Ovary (tissue), 9 donors: ENCODE measurements around the gene MMAB. TPM values are rescaled to one million over a fixed set of nuclear protein-coding genes. Genes with fewer than 3 reads are reported as not detected.

Source experiments
- DNase-seq, 5 donors: peaks; one replicate each; pipeline ENCODE4 v3.0.0-alpha.2; 2019 to 2020
- H3K27ac ChIP-seq, 2 donors: fragments of 200-600 bp; one replicate each; pipeline versions ENCODE4 v1.5.1 to v1.8.0; 2019 to 2022
- H3K27me3 ChIP-seq: fragments of 200-600 bp; one replicate; pipeline ENCODE4 v1.8.0; 2022
- H3K36me3 ChIP-seq: fragments of 200-600 bp; sonication (generic); one replicate; pipeline ENCODE4 v1.5.1; 2019
- H3K4me1 ChIP-seq: one replicate; pipeline ENCODE4 v1.8.1; 2013; ENCODE audit warnings: mild to moderate bottlenecking, moderate library complexity; ENCODE audit not compliant: insufficient read depth
- H3K4me3 ChIP-seq: fragments of 200-600 bp; sonication (generic); one replicate; pipeline ENCODE4 v1.5.1; 2017
- H3K9me3 ChIP-seq, 2 donors: fragments of 200-600 bp in 1 of 2; sonication (generic) in 1 of 2; one replicate each; pipeline versions ENCODE4 v1.5.1 to v1.8.1; 2013 to 2019; ENCODE audit warnings: mild to moderate bottlenecking in 1 of 2, moderate library complexity in 1 of 2
- CTCF ChIP-seq, 3 donors: fragments of 450-650 bp in 2 of 3; fragments of 200-600 bp in 1 of 3; IDR thresholded peaks; one replicate each; pipeline versions ENCODE4 v1.5.1 to v1.8.0; 2016 to 2022; ENCODE audit warnings: antibody characterized with exemption in 3 of 3, mild to moderate bottlenecking in 1 of 3
- EP300 ChIP-seq: sonication (generic); formaldehyde crosslinking; IDR thresholded peaks from one replicate; pipeline ENCODE4 v1.6.1; 2017; ENCODE audit warnings: antibody characterized with exemption
- POLR2A ChIP-seq: fragments of 450-650 bp; IDR thresholded peaks from one replicate; pipeline ENCODE4 v1.6.1; 2017; ENCODE audit warnings: antibody characterized with exemption, mild to moderate bottlenecking, moderate library complexity
- WGBS, 3 donors: extraction: QIAGEN DNeasy Blood & Tissue Kit in 1 of 3; methylation state at CpG; one replicate each; pipeline versions ENCODE4 v1.1.5 to v1.1.7; 2013 to 2017; 5-methylcytosine and 5-hydroxymethylcytosine counted together
- intact Hi-C, 4 donors: fragments of 100-400 bp; cut with DNase I; formaldehyde crosslinking; loops; one replicate each; pipeline versions ENCODE4 v1.11.0 to v1.15.1; 2022 to 2023
- polyA plus RNA-seq, 2 donors: library from polyadenylated mRNA; stranded (reverse); fragments of 200-250 nt in 1 of 2; fragments of 350-450 nt in 1 of 2; fragmentation: Illumina TruSeq in 1 of 2; extraction: RNeasy Lipid Tissue Mini Kit (QIAGEN cat#74804) in 1 of 2; gene quantifications; one replicate each; pipeline ENCODE4 v1.2.3, GENCODE V29; 2013 to 2014
- total RNA-seq, 7 donors: library from RNA; depleted of rRNA in 2 of 7; stranded (reverse); fragments of >200 nt in 2 of 7; fragmentation: NEBNext Ultra II Directional in 3 of 7; extraction: Animal tissue kit (Norgen Biotek cat#: 25700) in 3 of 7; gene quantifications; one replicate each; pipeline versions ENCODE4 v1.1.0 to v1.2.4, GENCODE V29; 2016 to 2023
- donor health status: DM: no; HTN: no; CAD: no; lungs with moderate emphysema.
- donor health status: DM: no; HTN: no; CAD: no.
- donor health status: Bipolar disorder and iron deficiency.
- donor health status: DM: yes; HTN: yes; CAD: no.
- donor health status: DM: no; HTN: no; CAD: no.
- donor health status: DM: yes; HTN: yes; CAD: no.

MMAB gene
- total and polyA plus RNA-seq, 9 donors = 20.2 to 94.9 (median 33.2) TPM

DNA sequence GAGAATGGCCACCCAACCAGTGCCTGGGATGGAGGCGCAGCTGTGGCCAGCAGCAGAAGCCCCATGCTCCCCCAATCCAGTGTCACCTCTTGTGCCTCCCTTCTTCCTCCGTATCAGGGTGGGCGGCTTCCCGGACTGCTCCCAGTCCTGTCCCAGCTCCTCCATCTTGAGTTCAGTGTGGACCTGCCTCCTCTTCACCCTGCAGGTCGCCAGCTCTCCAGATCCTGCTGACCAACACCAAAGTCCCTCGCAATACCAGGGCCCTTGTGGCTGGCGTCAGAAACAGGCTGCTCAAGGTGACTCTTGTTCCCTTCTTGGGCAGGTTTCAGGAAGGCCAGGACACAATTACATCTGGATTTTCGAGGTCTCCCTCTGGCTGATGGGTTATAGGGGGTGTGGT is 17.3 kb upstream of the MMAB start:
- Histone ChIP-seq H3K4me1 (no peaks in the 10 kb centered on the region), H3K9me3 (no peaks in the 10 kb centered on the region), H3K4me3 (no peak overlapping the region), H3K36me3 (no peaks in the 10 kb centered on the region), H3K27ac (no peak overlapping the region), H3K27me3 (no peaks in the 10 kb centered on the region)
- intact Hi-C loops = loop anchor here in 3 of 4 donors (10.0 kb wide), 2 partner anchors 124 to 156 kb away; partner anchors contain the start of gene FAM222A (in 2 of the 3)
- 85 to 89% (median 87%) methylated on average over 8 of the region's 8 CpGs for WGBS, 3 donors
- no peak for DNase-seq
- no peak for TF ChIP-seq POLR2A
- TF ChIP-seq EP300 = no peak
- no peak for TF ChIP-seq CTCF (IDR thresholded peaks at IDR 0.05)

DNA sequence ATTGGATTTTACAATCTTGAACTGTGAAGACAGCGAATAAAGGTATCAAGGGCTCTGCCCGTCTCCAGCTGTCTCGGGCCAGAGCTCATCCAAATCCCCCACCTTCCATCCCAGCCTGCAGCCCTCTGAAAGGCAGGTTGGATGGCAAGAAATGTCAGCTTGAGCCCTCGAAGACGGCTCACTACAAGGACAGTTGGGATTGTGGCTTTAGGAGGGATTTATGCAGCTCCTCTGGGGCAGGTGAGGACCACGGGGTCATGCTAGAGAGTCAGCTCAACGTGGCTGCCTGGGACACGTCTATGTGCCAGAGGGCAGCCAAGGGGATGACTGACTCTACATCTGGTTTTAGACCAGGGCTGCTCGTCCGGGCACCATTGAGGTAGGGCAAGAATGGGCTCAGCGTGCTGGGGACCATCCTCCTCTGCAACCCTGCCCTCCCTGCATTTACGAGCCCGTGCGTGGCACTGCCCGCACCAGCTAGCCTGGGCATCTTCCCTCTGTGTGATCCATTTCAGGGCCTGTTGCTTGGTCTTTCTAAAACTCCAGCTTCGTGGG is 16.5 kb upstream of the MMAB start:
- TF ChIP-seq EP300 (no peak), CTCF (IDR thresholded peaks at IDR 0.05) (no peak), POLR2A (no peak)
- H3K4me1 ChIP-seq = no peaks in the 10 kb centered on the region
- intact Hi-C loops = loop anchor here in 3 of 4 donors (10.0 kb wide), 2 partner anchors 125 to 155 kb away; partner anchors contain the start of gene FAM222A (in 2 of the 3)
- no peaks in the 10 kb centered on the region for H3K27me3 ChIP-seq
- H3K27ac ChIP-seq = no peak overlapping the region
- no peaks in the 10 kb centered on the region for H3K9me3 ChIP-seq
- no peak for DNase-seq
- H3K36me3 ChIP-seq = no peaks in the 10 kb centered on the region
- WGBS, 3 donors = 87 to 90% (median 88%) methylated on average over 16 of the region's 16 CpGs
- H3K4me3 ChIP-seq = no peak overlapping the region

DNA sequence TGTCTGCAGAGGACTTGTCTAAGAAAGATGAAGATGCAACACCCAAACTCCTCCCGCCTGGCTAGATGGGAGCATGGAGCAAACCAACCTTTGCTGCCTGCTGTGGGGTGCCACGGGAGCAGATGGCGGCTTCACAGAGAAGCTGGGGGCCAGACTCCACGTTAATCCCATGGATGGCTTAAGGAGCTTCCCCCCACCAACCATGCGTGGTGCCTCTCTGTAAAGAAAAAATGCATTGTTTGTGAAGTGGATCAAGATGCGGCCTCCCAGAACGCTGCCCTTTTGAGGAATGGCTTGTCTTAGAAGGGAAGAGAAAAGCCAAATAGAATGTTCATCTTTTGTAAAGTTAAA is 15.9 kb upstream of the MMAB start:
- 80 to 88% (median 82%) methylated on average over 7 of the region's 7 CpGs for WGBS, 3 donors
- no peaks in the 10 kb centered on the region for H3K9me3 ChIP-seq
- no peaks in the 10 kb centered on the region for H3K4me1 ChIP-seq
- H3K27ac ChIP-seq = no peak overlapping the region
- intact Hi-C loops = no loop called here
- TF ChIP-seq EP300 (no peak), CTCF (IDR thresholded peaks at IDR 0.05) (no peak), POLR2A (no peak)
- no peaks in the 10 kb centered on the region for H3K36me3 ChIP-seq
- no peak for DNase-seq
- no peak overlapping the region for H3K4me3 ChIP-seq
- H3K27me3 ChIP-seq = no peaks in the 10 kb centered on the region

DNA sequence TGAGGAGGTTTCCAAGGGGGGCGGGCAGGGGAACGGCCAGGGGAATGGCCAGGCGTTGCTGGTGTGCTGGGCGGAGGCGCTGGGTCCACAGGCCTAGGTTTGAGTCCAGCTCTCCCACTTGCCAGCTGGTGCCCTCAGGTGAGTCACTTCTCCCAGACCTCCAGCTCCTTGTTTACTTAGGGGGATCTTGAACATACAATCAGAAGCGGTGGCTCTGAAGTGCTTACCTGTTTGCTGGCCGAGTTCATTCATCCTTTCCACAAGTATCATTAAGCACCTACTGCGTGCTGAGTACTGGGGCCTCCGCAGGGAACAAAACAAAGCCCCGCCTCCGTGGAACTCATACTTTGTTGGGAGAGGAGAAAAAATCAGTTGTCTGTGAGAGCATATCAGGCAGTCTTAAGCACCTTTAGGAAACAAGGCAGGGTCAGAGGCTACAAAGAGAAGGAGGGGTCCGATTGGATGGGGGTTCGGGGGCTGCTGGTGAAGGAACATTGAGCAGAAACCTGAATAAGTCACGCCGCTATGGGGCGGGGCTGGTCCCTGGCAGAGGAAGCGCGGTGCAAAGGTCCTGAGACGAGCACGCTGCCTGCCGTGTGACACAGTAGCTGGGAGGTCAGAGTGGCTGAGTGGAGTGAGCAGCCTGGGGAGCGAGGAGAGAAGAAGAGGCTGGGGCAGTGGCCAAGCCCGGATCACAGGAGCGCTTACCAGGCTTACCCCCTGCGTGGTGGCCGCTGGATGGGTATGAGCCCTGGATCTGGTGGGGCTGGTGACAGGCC is 15.3 kb upstream of the MMAB start:
- H3K4me3 ChIP-seq = no peak overlapping the region
- no peaks in the 10 kb centered on the region for H3K27me3 ChIP-seq
- no peaks in the 10 kb centered on the region for H3K4me1 ChIP-seq
- no peak overlapping the region for H3K27ac ChIP-seq
- intact Hi-C loops = no loop called here
- WGBS, 3 donors = 91 to 92% (median 92%) methylated on average over 26 of the region's 26 CpGs
- no peaks in the 10 kb centered on the region for H3K9me3 ChIP-seq
- no peak for DNase-seq
- TF ChIP-seq EP300 = no peak
- TF ChIP-seq POLR2A = no peak
- no peak for TF ChIP-seq CTCF (IDR thresholded peaks at IDR 0.05)
- H3K36me3 ChIP-seq = no peaks in the 10 kb centered on the region
